ENCODE measurements around the gene RMI1. TPM values are rescaled to one million over a fixed set of nuclear protein-coding genes. Genes with fewer than 3 reads are reported as not detected.
"Not testable (repeated sequence)": the region's sequence is repeated elsewhere in the genome, so short reads cannot be mapped to it uniquely, and the experiment has no call there.

Gene RMI1
- total RNA-seq, 6 experiments from 2014 or later: 2.0 to 5.1 (median 4.3) TPM

DNA sequence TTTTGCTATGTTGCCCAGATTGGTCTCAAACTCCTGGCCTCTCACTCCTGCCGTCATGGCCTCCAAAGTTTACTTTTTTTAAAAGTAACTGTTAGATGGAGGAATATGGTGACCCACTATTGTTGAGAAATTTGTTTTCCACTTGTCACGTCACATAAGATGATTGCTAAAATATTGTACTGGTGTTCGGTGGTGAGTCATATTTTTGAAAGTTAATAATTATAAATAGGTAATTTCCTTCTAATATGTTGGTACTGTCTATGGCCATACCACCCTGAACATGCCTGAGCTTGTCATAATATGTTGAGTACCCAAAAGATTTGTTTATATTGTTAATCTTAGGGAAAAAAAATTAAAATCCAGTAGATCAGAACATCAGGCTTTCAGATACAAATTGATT lies 22.6 kb downstream of the RMI1 start:
- Histone ChIP-seq H3K27me3 (no peaks in the 10 kb centered on the region), H3K4me3 (no peak overlapping the region), H3K36me3 (no peaks in the 10 kb centered on the region), H3K27ac (no peak overlapping the region), H3K4me1 (peaks cover 0 to 6% (median 0%) of the 10 kb centered on the region in 4 donors), H3K9me3 (no peaks in the 10 kb centered on the region)
- TF ChIP-seq, protein P1, sequence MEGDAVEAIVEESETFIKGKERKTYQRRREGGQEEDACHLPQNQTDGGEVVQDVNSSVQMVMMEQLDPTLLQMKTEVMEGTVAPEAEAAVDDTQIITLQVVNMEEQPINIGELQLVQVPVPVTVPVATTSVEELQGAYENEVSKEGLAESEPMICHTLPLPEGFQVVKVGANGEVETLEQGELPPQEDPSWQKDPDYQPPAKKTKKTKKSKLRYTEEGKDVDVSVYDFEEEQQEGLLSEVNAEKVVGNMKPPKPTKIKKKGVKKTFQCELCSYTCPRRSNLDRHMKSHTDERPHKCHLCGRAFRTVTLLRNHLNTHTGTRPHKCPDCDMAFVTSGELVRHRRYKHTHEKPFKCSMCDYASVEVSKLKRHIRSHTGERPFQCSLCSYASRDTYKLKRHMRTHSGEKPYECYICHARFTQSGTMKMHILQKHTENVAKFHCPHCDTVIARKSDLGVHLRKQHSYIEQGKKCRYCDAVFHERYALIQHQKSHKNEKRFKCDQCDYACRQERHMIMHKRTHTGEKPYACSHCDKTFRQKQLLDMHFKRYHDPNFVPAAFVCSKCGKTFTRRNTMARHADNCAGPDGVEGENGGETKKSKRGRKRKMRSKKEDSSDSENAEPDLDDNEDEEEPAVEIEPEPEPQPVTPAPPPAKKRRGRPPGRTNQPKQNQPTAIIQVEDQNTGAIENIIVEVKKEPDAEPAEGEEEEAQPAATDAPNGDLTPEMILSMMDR (IDR thresholded peaks at IDR 0.05): no peak
- TF ChIP-seq POLR2A (IDR thresholded peaks at IDR 0.05): no peak
- 95% methylated on average over 3 of the region's 3 CpGs for WGBS (ENCODE audit: insufficient coverage, low coverage, low lambda C conversion rate, missing lambda C conversion rate)
- ATAC-seq (no peak), DNase-seq (no peak)
- intact Hi-C loops (cut with DNase I): no loop called here

DNA sequence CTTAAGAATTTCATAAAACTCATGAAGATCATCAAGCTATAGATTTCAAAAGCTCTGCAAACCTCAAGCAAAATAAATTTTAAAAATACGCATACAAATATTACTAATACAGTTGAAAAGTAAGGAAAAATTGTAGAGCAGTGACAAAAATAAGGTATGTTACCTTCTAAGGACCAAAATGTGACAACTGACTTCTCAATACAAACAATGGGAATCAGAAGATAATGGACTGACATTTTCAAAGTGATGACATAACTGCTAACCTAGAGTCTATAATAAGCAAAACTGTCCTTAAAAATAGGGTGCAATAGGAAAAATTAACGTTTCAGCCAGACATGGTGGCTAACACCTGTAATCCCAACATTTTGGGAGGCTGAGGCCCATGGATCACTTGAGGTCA lies 27.1 kb downstream of the RMI1 start:
- H3K4me3 ChIP-seq: no peak overlapping the region
- no peaks in the 10 kb centered on the region for H3K27me3 ChIP-seq
- no peaks in the 10 kb centered on the region for H3K4me1 ChIP-seq
- H3K27ac ChIP-seq: no peak overlapping the region
- intact Hi-C loops (cut with DNase I): no loop called here
- no peaks in the 10 kb centered on the region for H3K36me3 ChIP-seq
- no peak for DNase-seq
- ATAC-seq: no peak
- H3K9me3 ChIP-seq: no peaks in the 10 kb centered on the region
- TF ChIP-seq, protein P1 (IDR thresholded peaks at IDR 0.05): no peak
- TF ChIP-seq POLR2A (IDR thresholded peaks at IDR 0.05): no peak
- 100% methylated on average over 1 of the region's 2 CpGs for WGBS (ENCODE audit: insufficient coverage, low coverage, low lambda C conversion rate, missing lambda C conversion rate)

DNA sequence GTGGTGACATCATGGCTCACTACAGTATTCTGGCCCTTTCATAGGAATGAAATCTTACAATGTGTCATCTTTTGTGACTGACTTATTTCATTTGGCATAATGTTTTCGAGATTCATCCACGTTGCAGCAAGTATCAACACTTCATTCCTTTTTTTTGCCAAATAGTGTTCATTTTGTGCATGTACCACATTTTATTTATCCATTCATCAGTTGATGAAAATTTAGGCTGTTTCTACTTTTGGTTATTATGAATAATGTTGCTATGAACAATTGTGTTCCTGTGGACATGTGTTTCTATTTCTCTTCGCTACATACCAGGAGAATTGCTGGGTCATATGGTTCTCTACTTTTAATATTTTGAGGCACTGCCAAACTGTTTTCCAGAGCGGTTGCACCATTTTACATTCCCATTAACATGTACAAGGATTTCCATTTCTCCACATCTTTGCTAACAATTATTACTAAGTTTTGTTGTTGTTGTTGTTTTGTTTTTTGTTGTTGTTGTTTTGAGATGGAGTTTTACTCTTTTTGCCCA lies 43.5 kb downstream of the RMI1 start:
- Histone ChIP-seq H3K9me3 (no peaks in the 10 kb centered on the region), H3K36me3 (no peaks in the 10 kb centered on the region), H3K27ac (no peak overlapping the region), H3K4me3 (no peak overlapping the region), H3K4me1 (no peaks in the 10 kb centered on the region), H3K27me3 (no peaks in the 10 kb centered on the region)
- ATAC-seq (no peak), DNase-seq (no peak)
- 80% methylated on average over 4 of the region's 4 CpGs for WGBS (ENCODE audit: insufficient coverage, low coverage, low lambda C conversion rate, missing lambda C conversion rate)
- intact Hi-C loops (cut with DNase I): no loop called here
- TF ChIP-seq POLR2A (IDR thresholded peaks at IDR 0.05): no peak
- TF ChIP-seq, protein P1 (IDR thresholded peaks at IDR 0.05): no peak

DNA sequence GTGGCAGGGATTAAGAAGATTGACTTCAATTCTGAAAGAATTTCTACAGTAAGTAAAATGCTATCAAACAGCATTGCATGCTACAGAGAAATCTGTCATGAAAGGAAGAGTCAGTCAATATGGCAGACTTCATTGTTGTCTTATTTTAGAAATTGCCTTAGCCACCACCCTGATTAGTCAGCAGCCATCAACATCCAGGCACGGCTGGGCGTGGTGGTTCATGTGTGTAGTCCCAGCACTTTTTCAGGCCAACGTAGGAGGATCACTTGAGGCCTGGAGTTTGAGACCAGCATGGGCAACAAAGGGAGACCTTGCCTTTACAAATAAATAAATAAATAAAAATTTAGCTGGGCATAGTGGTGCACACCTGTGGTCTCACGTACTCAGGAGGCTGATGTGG lies 46.6 kb downstream of the RMI1 start:
- Histone ChIP-seq H3K4me3 (no peak overlapping the region), H3K4me1 (no peaks in the 10 kb centered on the region), H3K36me3 (no peaks in the 10 kb centered on the region), H3K9me3 (no peaks in the 10 kb centered on the region), H3K27me3 (no peaks in the 10 kb centered on the region), H3K27ac (no peak overlapping the region)
- TF ChIP-seq, protein P1 (IDR thresholded peaks at IDR 0.05): no peak
- TF ChIP-seq POLR2A (IDR thresholded peaks at IDR 0.05): no peak
- no peak for DNase-seq
- ATAC-seq: no peak
- 75% methylated on average over 4 of the region's 4 CpGs for WGBS (ENCODE audit: insufficient coverage, low coverage, low lambda C conversion rate, missing lambda C conversion rate)
- intact Hi-C loops (cut with DNase I): no loop called here

DNA sequence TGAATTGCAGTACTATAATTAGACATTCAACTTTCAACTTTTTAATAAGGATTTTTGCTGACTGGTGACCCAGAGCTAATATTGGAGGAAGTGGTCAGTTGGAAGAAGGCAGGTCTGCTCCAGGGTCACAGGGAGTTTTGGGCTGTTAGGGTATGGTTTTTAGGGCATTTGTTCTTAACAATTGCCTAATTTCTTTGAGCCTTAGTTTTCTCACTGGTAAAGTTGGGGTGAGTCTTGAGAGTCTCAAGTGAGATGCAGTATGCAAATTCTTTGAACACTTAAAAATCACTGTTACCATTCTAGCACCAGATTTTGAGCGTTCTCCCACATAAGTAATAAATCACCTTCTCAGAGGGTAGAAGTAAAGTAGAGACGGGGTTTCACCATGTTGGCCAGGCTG lies 50.9 kb downstream of the RMI1 start:
- Histone ChIP-seq H3K36me3 (no peaks in the 10 kb centered on the region), H3K4me1 (no peaks in the 10 kb centered on the region), H3K4me3 (no peak overlapping the region), H3K9me3 (no peaks in the 10 kb centered on the region), H3K27ac (no peak overlapping the region), H3K27me3 (no peaks in the 10 kb centered on the region)
- no peak for ATAC-seq
- 90% methylated on average over 2 of the region's 2 CpGs for WGBS (ENCODE audit: insufficient coverage, low coverage, low lambda C conversion rate, missing lambda C conversion rate)
- no peak for DNase-seq
- intact Hi-C loops (cut with DNase I): no loop called here
- TF ChIP-seq, protein P1 (IDR thresholded peaks at IDR 0.05): no peak
- no peak for TF ChIP-seq POLR2A (IDR thresholded peaks at IDR 0.05)

DNA sequence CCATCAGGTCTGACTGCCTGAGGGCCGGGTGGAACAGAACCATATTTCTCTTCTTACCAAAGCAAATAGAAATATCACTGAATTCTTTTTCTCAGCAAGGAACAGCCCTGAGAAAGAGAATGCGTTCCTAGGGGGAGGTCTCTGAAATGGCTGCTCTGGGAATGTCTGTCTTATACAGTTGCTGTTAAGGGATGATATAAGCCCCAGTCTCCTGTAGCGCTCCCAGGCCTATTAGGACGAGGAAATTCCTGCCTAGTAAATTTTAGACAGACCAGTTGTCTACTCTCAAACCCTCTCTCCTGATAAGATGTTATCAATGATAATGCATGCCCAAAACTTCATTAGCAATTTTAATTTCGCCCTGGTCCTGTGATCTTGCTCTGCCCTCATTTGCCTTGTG lies 61.3 kb downstream of the RMI1 start:
- H3K27me3 ChIP-seq; H3K36me3 ChIP-seq; H3K4me3 ChIP-seq; H3K27ac ChIP-seq; H3K9me3 ChIP-seq; intact Hi-C loops (cut with DNase I); H3K4me1 ChIP-seq; ATAC-seq; DNase-seq: not testable (repeated sequence)
- 58% methylated on average over 4 of the region's 5 CpGs for WGBS (ENCODE audit: insufficient coverage, low coverage, low lambda C conversion rate, missing lambda C conversion rate)

Measured in right lobe of liver (tissue), 6 donors.